Measurements from ENCODE around the gene ADAP2. TPM values are rescaled to one million over a fixed set of nuclear protein-coding genes. Genes with fewer than 3 reads are reported as not detected.

Gene ADAP2
- total and polyA plus RNA-seq, 12 donors = 4.1 to 84.7 (median 32.8) TPM

DNA sequence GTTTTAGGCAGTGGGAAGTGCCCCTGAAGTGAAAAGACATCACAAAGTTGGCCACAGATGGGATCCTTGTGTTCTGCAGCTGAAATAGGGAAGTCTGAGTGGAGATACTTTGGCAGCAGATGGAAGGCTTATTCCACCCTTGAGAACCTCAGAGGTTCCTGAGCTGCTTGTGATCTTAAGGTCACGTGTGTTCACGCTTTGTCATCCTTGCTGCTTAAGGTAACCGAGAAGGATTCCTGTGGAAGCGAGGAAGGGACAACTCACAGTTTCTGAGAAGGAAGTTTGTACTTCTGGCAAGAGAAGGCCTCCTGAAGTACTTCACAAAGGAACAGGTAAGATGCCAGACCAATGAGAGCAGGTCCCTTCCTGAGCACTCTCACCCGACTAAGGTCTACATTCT, 12.2 kb downstream of the ADAP2 start:
- Histone ChIP-seq H3K4me3 (no peak overlapping the region), H3K27me3 (no peaks in the 10 kb centered on the region), H3K27ac (no peak overlapping the region), H3K36me3 (replicated peaks in 1 of 2) (no peaks in the 10 kb centered on the region), H3K4me1 (replicated peaks in 1 of 2) (no peaks in the 10 kb centered on the region), H3K9me3 (replicated peaks in 1 of 3) (no peaks in the 10 kb centered on the region)
- WGBS, 4 donors = 52 to 64% (median 62%) methylated on average over 5 of the region's 5 CpGs
- intact Hi-C loops (cut with DNase I) = no loop called here
- no peak for TF ChIP-seq POLR2A (IDR thresholded peaks at IDR 0.05)
- TF ChIP-seq, protein P1, sequence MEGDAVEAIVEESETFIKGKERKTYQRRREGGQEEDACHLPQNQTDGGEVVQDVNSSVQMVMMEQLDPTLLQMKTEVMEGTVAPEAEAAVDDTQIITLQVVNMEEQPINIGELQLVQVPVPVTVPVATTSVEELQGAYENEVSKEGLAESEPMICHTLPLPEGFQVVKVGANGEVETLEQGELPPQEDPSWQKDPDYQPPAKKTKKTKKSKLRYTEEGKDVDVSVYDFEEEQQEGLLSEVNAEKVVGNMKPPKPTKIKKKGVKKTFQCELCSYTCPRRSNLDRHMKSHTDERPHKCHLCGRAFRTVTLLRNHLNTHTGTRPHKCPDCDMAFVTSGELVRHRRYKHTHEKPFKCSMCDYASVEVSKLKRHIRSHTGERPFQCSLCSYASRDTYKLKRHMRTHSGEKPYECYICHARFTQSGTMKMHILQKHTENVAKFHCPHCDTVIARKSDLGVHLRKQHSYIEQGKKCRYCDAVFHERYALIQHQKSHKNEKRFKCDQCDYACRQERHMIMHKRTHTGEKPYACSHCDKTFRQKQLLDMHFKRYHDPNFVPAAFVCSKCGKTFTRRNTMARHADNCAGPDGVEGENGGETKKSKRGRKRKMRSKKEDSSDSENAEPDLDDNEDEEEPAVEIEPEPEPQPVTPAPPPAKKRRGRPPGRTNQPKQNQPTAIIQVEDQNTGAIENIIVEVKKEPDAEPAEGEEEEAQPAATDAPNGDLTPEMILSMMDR (IDR thresholded peaks at IDR 0.05) = no peak
- no peak for DNase-seq

- 72 to 81% (median 77%) methylated on average over 13 of the region's 13 CpGs for WGBS, 4 donors
- Histone ChIP-seq H3K36me3 (replicated peaks in 1 of 2) (no peaks in the 10 kb centered on the region), H3K27me3 (no peaks in the 10 kb centered on the region), H3K9me3 (replicated peaks in 1 of 3) (no peaks in the 10 kb centered on the region), H3K4me3 (no peak overlapping the region), H3K27ac (peak overlapping the region in 2 of 5 donors; percentile 41 to 45), H3K4me1 (replicated peaks in 1 of 2) (no peaks in the 10 kb centered on the region)
- intact Hi-C loops (cut with DNase I) = no loop called here
- TF ChIP-seq POLR2A (IDR thresholded peaks at IDR 0.05) = no peak
- TF ChIP-seq, protein P1 (IDR thresholded peaks at IDR 0.05) = no peak
- DNase-seq = no peak
Observed at GRCh38 chr17:30939051-30939689, 17.4 kb downstream of the ADAP2 start.

- TF ChIP-seq, protein P1 (IDR thresholded peaks at IDR 0.05) = no peak
- no peak for TF ChIP-seq POLR2A (IDR thresholded peaks at IDR 0.05)
- 69 to 76% (median 74%) methylated on average over 4 of the region's 4 CpGs for WGBS, 4 donors
- Histone ChIP-seq H3K36me3 (replicated peaks in 1 of 2) (peaks cover 0 to 9% of the 10 kb centered on the region in 2 donors), H3K4me1 (replicated peaks in 1 of 2) (no peaks in the 10 kb centered on the region), H3K27me3 (no peaks in the 10 kb centered on the region), H3K27ac (no peak overlapping the region), H3K4me3 (no peak overlapping the region), H3K9me3 (replicated peaks in 1 of 3) (no peaks in the 10 kb centered on the region)
- DNase-seq = no peak
- intact Hi-C loops (cut with DNase I) = no loop called here
Observed at GRCh38 chr17:30942308-30943079, 20.7 kb downstream of the ADAP2 start.

GRCh38 chr17:30947796-30948195, 26.1 kb downstream of the ADAP2 start:
- Histone ChIP-seq H3K27me3 (no peaks in the 10 kb centered on the region), H3K4me3 (no peak overlapping the region), H3K4me1 (replicated peaks in 1 of 2) (peaks cover 0 to 3% of the 10 kb centered on the region in 2 donors), H3K27ac (no peak overlapping the region), H3K9me3 (replicated peaks in 1 of 3) (no peaks in the 10 kb centered on the region), H3K36me3 (replicated peaks in 1 of 2) (peaks cover 0 to 9% of the 10 kb centered on the region in 2 donors)
- DNase-seq = no peak
- 93 to 98% (median 96%) methylated on average over 5 of the region's 5 CpGs for WGBS, 4 donors
- TF ChIP-seq POLR2A (IDR thresholded peaks at IDR 0.05) = no peak
- TF ChIP-seq, protein P1 (IDR thresholded peaks at IDR 0.05) = no peak
- intact Hi-C loops (cut with DNase I) = no loop called here
